H9 (cell line): ENCODE results near the gene AURKB. TPM values are rescaled to one million over a fixed set of nuclear protein-coding genes. Genes with fewer than 3 reads are reported as not detected.

ENCODE experiments used
- DNase-seq: peaks from one replicate; pipeline ENCODE4 v3.0.0-alpha.2; 2017
- H2AFZ ChIP-seq: one replicate; pipeline ENCODE4 v1.6.1; 2013; ENCODE audit warnings: mild to moderate bottlenecking, low read length, control low read depth, moderate library complexity
- H2AK5ac ChIP-seq: 2 replicates; pipeline ENCODE4 v1.6.1; 2013; ENCODE audit warnings: low read length, control low read depth, mixed read lengths; ENCODE audit not compliant: insufficient read length
- H2BK120ac ChIP-seq: one replicate; pipeline ENCODE4 v1.6.1; 2013; ENCODE audit warnings: low read depth, mild to moderate bottlenecking, low read length, control low read depth, inconsistent platforms; ENCODE audit not compliant: poor library complexity, severe bottlenecking
- H2BK12ac ChIP-seq: 2 replicates; pipeline ENCODE4 v1.6.1; 2013; ENCODE audit warnings: low read length, control low read depth, mixed read lengths, low read depth; ENCODE audit not compliant: insufficient read length
- H2BK15ac ChIP-seq: 2 replicates; pipeline ENCODE4 v1.6.1; 2013; ENCODE audit warnings: low read depth, low read length, control low read depth
- H2BK20ac ChIP-seq: one replicate; pipeline ENCODE4 v1.6.1; 2013; ENCODE audit warnings: low read depth, mild to moderate bottlenecking, low read length, control low read depth, inconsistent platforms; ENCODE audit not compliant: poor library complexity, severe bottlenecking
- H2BK5ac ChIP-seq: 2 replicates; pipeline ENCODE4 v1.6.1; 2013; ENCODE audit warnings: low read length, control low read depth, mixed read lengths; ENCODE audit not compliant: insufficient read length
- H3K14ac ChIP-seq: 2 replicates; pipeline ENCODE4 v1.6.1; 2013; ENCODE audit warnings: low read length, control low read depth; ENCODE audit not compliant: insufficient read depth
- H3K18ac ChIP-seq: 2 replicates; pipeline ENCODE4 v1.6.1; 2013; ENCODE audit warnings: low read depth, mild to moderate bottlenecking, mixed read lengths, low read length, control low read depth; ENCODE audit not compliant: insufficient read length
- H3K23ac ChIP-seq: 2 replicates; pipeline ENCODE4 v1.6.1; 2013; ENCODE audit warnings: low read length, control low read depth, mixed read lengths, low read depth; ENCODE audit not compliant: insufficient read length
- H3K23me2 ChIP-seq: 2 replicates; pipeline ENCODE4 v1.6.1; 2013; ENCODE audit warnings: low read depth, mild to moderate bottlenecking, mixed read lengths, low read length, control low read depth; ENCODE audit not compliant: insufficient read length, poor library complexity, severe bottlenecking
- H3K27ac ChIP-seq: 2 replicates; pipeline ENCODE4 v1.5.1; 2013; ENCODE audit warnings: low read length, control low read depth, mixed read lengths, low read depth; ENCODE audit not compliant: insufficient read length
- H3K27me3 ChIP-seq: 2 replicates; pipeline ENCODE4 v1.6.1; 2013; ENCODE audit warnings: low read length, control low read depth, inconsistent platforms; ENCODE audit not compliant: insufficient read depth
- H3K4ac ChIP-seq: 2 replicates; pipeline ENCODE4 v1.6.1; 2013; ENCODE audit warnings: low read depth, mild to moderate bottlenecking, control low read depth, inconsistent platforms, low read length, moderate library complexity
- H3K4me1 ChIP-seq: 2 replicates; pipeline ENCODE4 v1.6.1; 2013; ENCODE audit warnings: low read length, control low read depth, inconsistent platforms; ENCODE audit not compliant: insufficient read depth
- H3K4me2 ChIP-seq: 2 replicates; pipeline ENCODE4 v1.6.1; 2013; ENCODE audit warnings: low read length, control low read depth, mixed read lengths; ENCODE audit not compliant: insufficient read length, insufficient read depth
- H3K56ac ChIP-seq: 2 replicates; pipeline ENCODE4 v1.6.1; 2013; ENCODE audit warnings: low read depth, mild to moderate bottlenecking, mixed read lengths, low read length, control low read depth; ENCODE audit not compliant: insufficient read length
- H3K79me1 ChIP-seq: 2 replicates; pipeline ENCODE4 v1.6.1; 2013; ENCODE audit warnings: low read depth, mild to moderate bottlenecking, moderate library complexity, low read length, control low read depth, inconsistent platforms; ENCODE audit not compliant: insufficient read depth, poor library complexity, severe bottlenecking
- H3K79me2 ChIP-seq: 2 replicates; pipeline ENCODE4 v1.6.1; 2013; ENCODE audit warnings: low read length, control low read depth, inconsistent platforms; ENCODE audit not compliant: insufficient read depth
- H3K9ac ChIP-seq: 2 replicates; pipeline ENCODE4 v1.6.1; 2013; ENCODE audit warnings: low read length, control low read depth, mixed read lengths; ENCODE audit not compliant: insufficient read length; ENCODE audit errors: extremely low read depth
- H3K9me3 ChIP-seq: one replicate; pipeline ENCODE4 v1.6.1; 2013; ENCODE audit warnings: low read depth, low read length, inconsistent platforms; ENCODE audit not compliant: control insufficient read depth
- H3T11ph ChIP-seq: one replicate; pipeline ENCODE4 v1.6.1; 2013; ENCODE audit warnings: mild to moderate bottlenecking, low read length, control low read depth, inconsistent platforms
- H4K20me1 ChIP-seq: one replicate; pipeline ENCODE4 v1.6.1; 2013; ENCODE audit not compliant: control insufficient read depth, insufficient read length, insufficient read depth
- H4K5ac ChIP-seq: 2 replicates; pipeline ENCODE4 v1.6.1; 2013; ENCODE audit warnings: low read depth, mild to moderate bottlenecking, mixed read lengths, low read length, control low read depth; ENCODE audit not compliant: insufficient read length
- H4K8ac ChIP-seq: replicated peaks from 2 replicates; pipeline ENCODE4 v1.6.1; 2013; ENCODE audit warnings: low read length, control low read depth, mixed read lengths, low read depth; ENCODE audit not compliant: insufficient read length
- H4K91ac ChIP-seq: 2 replicates; pipeline ENCODE4 v1.6.1; 2013; ENCODE audit warnings: low read depth, mild to moderate bottlenecking, moderate library complexity, mixed read lengths, low read length, control low read depth; ENCODE audit not compliant: insufficient read length
- H3K27ac Mint-ChIP-seq, 3 experiments: 2 replicates in 2 of 3; 3 replicates in 1 of 3; pipeline ENCODE4 v1.8.0; 2020 to 2021; ENCODE audit warnings: mixed read lengths in 3 of 3, mild to moderate bottlenecking in 1 of 3, moderate library complexity in 1 of 3
- H3K27me3 Mint-ChIP-seq: 2 replicates; pipeline ENCODE4 v1.8.0; 2021; ENCODE audit warnings: low read depth, mild to moderate bottlenecking, moderate library complexity, mixed read lengths
- H3K36me3 Mint-ChIP-seq, 3 experiments: 2 replicates in 2 of 3; 3 replicates in 1 of 3; pipeline ENCODE4 v1.8.0; 2020 to 2021; ENCODE audit warnings: low read depth in 3 of 3, mixed read lengths in 3 of 3; ENCODE audit not compliant: insufficient read depth in 1 of 3
- H3K4me1 Mint-ChIP-seq, 2 experiments: 2 replicates each; pipeline ENCODE4 v1.8.0; 2020; ENCODE audit warnings: mixed read lengths in 2 of 2
- H3K4me3 Mint-ChIP-seq, 2 experiments: 2 replicates in 1 of 2; 3 replicates in 1 of 2; pipeline ENCODE4 v1.8.0; 2020 to 2021; ENCODE audit warnings: mild to moderate bottlenecking in 2 of 2, mixed read lengths in 2 of 2, moderate library complexity in 1 of 2
- H3K9me3 Mint-ChIP-seq, 2 experiments: 2 replicates in 1 of 2; 3 replicates in 1 of 2; pipeline ENCODE4 v1.8.0; 2020; ENCODE audit warnings: mild to moderate bottlenecking in 2 of 2, mixed read lengths in 2 of 2, moderate library complexity in 1 of 2
- CTCF ChIP-seq: fragments of 200-600 bp; sonication (generic); conservative IDR thresholded peaks from 3 replicates; pipeline ENCODE4 v1.8.0; 2021; ENCODE audit warnings: antibody characterized with exemption, mild to moderate bottlenecking
- WGBS: extraction: QIAGEN DNeasy Blood & Tissue Kit; methylation state at CpG from one replicate; pipeline ENCODE4 v1.1.7; 2013; ENCODE audit warnings: missing lambda C conversion rate, low lambda C conversion rate, mixed read lengths; ENCODE audit not compliant: insufficient read length; ENCODE audit errors: extremely low coverage; 5-methylcytosine and 5-hydroxymethylcytosine counted together
- total RNA-seq: library from RNA; stranded (reverse); gene quantifications from 2 replicates; pipeline ENCODE4 v1.2.1, GENCODE V29; 2021

AURKB gene
- total RNA-seq, 1 experiment from 2014 or later = 171 TPM

GRCh38 chr17:8189711-8190477 is 20.5 kb downstream of the AURKB start, which contains the start of gene BORCS6:
Gene BORCS6, minus strand, starts transcription at chr17:8190180. Its CDS starts 40 bp downstream, at chr17:8190140.
- no peak within 1 kb of the TSS; the same call in 1 of the 2 replicates for H3K14ac ChIP-seq
- H3K27ac Mint-ChIP-seq = peak within 1 kb of the TSS in 2 of 3 experiments; percentile 1 to 75; a peak in 4 of 7 replicates
- H3K23ac ChIP-seq = no peak within 1 kb of the TSS
- H2BK120ac ChIP-seq = no peak within 1 kb of the TSS
- no peaks in the 10 kb centered on the region for H3K9me3 ChIP-seq
- H4K20me1 ChIP-seq = peaks cover 3% of the 10 kb centered on the region
- peaks cover 8% of the 10 kb centered on the region for H3K27me3 Mint-ChIP-seq
- H2AFZ ChIP-seq = no peak within 1 kb of the TSS
- no peak within 1 kb of the TSS for H4K8ac ChIP-seq
- no peak within 1 kb of the TSS for H2BK15ac ChIP-seq
- H3T11ph ChIP-seq = no peak within 1 kb of the TSS
- H3K9me3 Mint-ChIP-seq = no peaks in the 10 kb centered on the region
- H3K4ac ChIP-seq = no peak within 1 kb of the TSS
- no peak within 1 kb of the TSS for H2BK12ac ChIP-seq
- H3K4me2 ChIP-seq = peak within 1 kb of the TSS; percentile 99
- no peak within 1 kb of the TSS for H4K91ac ChIP-seq
- no peak within 1 kb of the TSS; a peak in 1 of 5 replicates for H3K4me3 Mint-ChIP-seq
- no peak within 1 kb of the TSS for H4K5ac ChIP-seq
- H3K23me2 ChIP-seq = peaks cover 17% of the 10 kb centered on the region
- no peak within 1 kb of the TSS for H2BK20ac ChIP-seq
- no peaks in the 10 kb centered on the region for H3K36me3 Mint-ChIP-seq
- H3K79me1 ChIP-seq = no peaks in the 10 kb centered on the region
- peak within 1 kb of the TSS; percentile 60 for H3K9ac ChIP-seq
- H2AK5ac ChIP-seq = no peak within 1 kb of the TSS
- H3K4me1 ChIP-seq = peaks cover 9% of the 10 kb centered on the region; the same call in 1 of the 2 replicates
- peak; percentile 100 for DNase-seq
- no peak within 1 kb of the TSS for H3K27ac ChIP-seq
- no peak within 1 kb of the TSS for H3K18ac ChIP-seq
- no peak for TF ChIP-seq CTCF
- WGBS = no CpG with 5 or more reads among the region's 70 CpGs
- H2BK5ac ChIP-seq = no peak within 1 kb of the TSS
- peaks cover 8% of the 10 kb centered on the region in 2 experiments for H3K4me1 Mint-ChIP-seq
- H3K79me2 ChIP-seq = no peaks in the 10 kb centered on the region
- H3K56ac ChIP-seq = no peak within 1 kb of the TSS
- peaks cover 2% of the 10 kb centered on the region; the same call in 1 of the 2 replicates for H3K27me3 ChIP-seq
